ENCODE measurements around the gene MADD.
A peak's percentile ranks its signal among the peaks of the same experiment; 100 is the strongest.

- TF ChIP-seq MEF2A (IDR thresholded peaks at IDR 0.05; ENCODE audit: insufficient read depth, low read depth, low read length) (no peak), FOS (IDR thresholded peaks at IDR 0.05; ENCODE audit: borderline replicate concordance, extremely low read depth, insufficient read length) (no peak), CTCF (IDR thresholded peaks at IDR 0.05 in 2 of 3, conservative IDR thresholded peaks at IDR 0.05 in 1 of 3; ENCODE audit: control insufficient read depth in 2 of 3, extremely low read depth in 1 of 3, insufficient read depth in 1 of 3, low read depth in 3 of 3, low read length in 3 of 3) (peak; percentile 25 to 38 (median 26); a peak in 3 of 6 replicates), YY1 (IDR thresholded peaks at IDR 0.05; ENCODE audit: low read depth, low read length) (no peak), ATF7 (IDR thresholded peaks at IDR 0.05; ENCODE audit: low read depth) (no peak), ZBTB11 (CRISPR knock-in tag; IDR thresholded peaks at IDR 0.05) (no peak), ZNF207 (IDR thresholded peaks at IDR 0.05; ENCODE audit: borderline replicate concordance) (no peak), POU2F2 (IDR thresholded peaks at IDR 0.05; ENCODE audit: borderline replicate concordance, low read depth, low read length) (0 out of 3 replicates have a peak, but pooled peaks have one; percentile 27), POLR2A (IDR thresholded peaks at IDR 0.05; ENCODE audit: low read depth, low read length) (peak; percentile 32; the same call in 1 of the 2 replicates), FOXK2 (IDR thresholded peaks at IDR 0.05) (no peak)
Observed at GRCh38 chr11:47328449-47329390, 58.8 kb downstream of the MADD start.

Data from GM12878 (cell line).